Measurements from ENCODE around the gene AQP3.

The AQP3 gene

DNA sequence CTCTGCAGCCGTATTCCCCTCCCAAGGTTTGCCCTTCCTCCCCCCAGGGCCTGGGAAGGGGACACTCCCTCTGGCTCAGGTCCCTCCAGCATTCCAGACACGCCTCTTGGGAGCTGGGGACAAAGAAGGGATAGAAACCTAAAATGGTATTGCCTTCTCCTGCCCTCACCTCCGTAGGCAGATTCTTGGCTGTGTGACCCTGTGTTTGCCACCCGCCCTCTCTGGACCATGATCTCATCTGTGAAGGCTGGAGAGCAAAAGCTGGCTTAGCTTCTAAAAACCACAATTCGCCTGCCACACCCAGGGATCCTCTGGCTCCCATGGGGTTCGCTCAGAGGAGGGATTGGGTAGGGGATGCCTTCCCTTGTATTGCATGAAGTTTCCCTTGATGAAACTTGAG lies 7.7 kb downstream of the AQP3 start:
- no peak for DNase-seq (ENCODE audit: extremely low spot score)
- TF ChIP-seq CTCF (IDR thresholded peaks at IDR 0.05; ENCODE audit: control extremely low read depth, extremely low read depth, low read depth, missing control alignments): no peak
- CTCF ChIA-PET: interaction anchor here (1.1 to 3.2 kb wide), 3 partner anchors 13 to 27 kb away, joined by 4 to 15 read pairs (median 7); no protein-coding TSS in a partner anchor
- POLR2A ChIA-PET: no interaction called here

- no peak for TF ChIP-seq CTCF (IDR thresholded peaks at IDR 0.05; ENCODE audit: control extremely low read depth, extremely low read depth, low read depth, missing control alignments)
- ChIA-PET CTCF (interaction anchor here (1.1 to 6.3 kb wide), 5 partner anchors 8 to 28 kb away, joined by 4 to 30 read pairs (median 7); partner anchors contain the start of gene AQP3), POLR2A (no interaction called here)
- no peak for DNase-seq (ENCODE audit: extremely low spot score)
Measured at GRCh38 chr9:33438926-33439680, 8.3 kb downstream of the AQP3 start.

DNA sequence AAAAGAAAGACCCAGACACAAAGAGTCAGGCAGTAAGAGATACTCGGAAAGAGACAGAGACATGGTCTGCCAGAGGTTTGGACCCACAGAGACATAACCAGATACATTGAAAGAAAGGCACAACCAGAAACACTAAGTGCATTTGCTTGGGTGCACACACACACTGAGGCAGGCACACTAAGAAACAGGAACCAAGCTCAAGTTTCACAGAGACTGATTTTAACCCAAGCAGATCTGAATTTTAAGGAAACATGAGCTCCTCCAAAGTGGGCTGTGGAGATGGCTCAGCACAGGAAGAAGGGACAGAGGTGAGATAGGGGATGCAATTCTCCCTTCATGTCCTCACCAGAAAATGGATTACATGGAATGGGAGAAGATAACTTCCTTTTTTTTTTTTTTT lies 9.5 kb downstream of the AQP3 start:
- ChIA-PET CTCF (interaction anchor here (1.1 to 6.3 kb wide), 8 partner anchors 9 to 63 kb away, joined by 3 to 30 read pairs (median 6); partner anchors contain the start of gene AQP3), POLR2A (no interaction called here)
- no peak for DNase-seq (ENCODE audit: extremely low spot score)
- no peak for TF ChIP-seq CTCF (IDR thresholded peaks at IDR 0.05; ENCODE audit: control extremely low read depth, extremely low read depth, low read depth, missing control alignments)

- TF ChIP-seq CTCF (IDR thresholded peaks at IDR 0.05; ENCODE audit: control extremely low read depth, extremely low read depth, low read depth, missing control alignments): no peak
- ChIA-PET POLR2A (no interaction called here), CTCF (interaction anchor here (1.1 to 6.3 kb wide), 7 partner anchors 10 to 62 kb away, joined by 3 to 30 read pairs (median 6); partner anchors contain the start of gene AQP3)
- DNase-seq (ENCODE audit: extremely low spot score): no peak
Measured at GRCh38 chr9:33437205-33437604, 10.2 kb downstream of the AQP3 start.

GRCh38 chr9:33436445-33436844 lies 10.9 kb downstream of the AQP3 start:
- DNase-seq (ENCODE audit: extremely low spot score): no peak
- POLR2A ChIA-PET: no interaction called here
- CTCF ChIA-PET: interaction anchor here (1.5 to 6.3 kb wide), 5 partner anchors 11 to 30 kb away, joined by 4 to 30 read pairs (median 8); partner anchors contain the start of gene AQP3
- TF ChIP-seq CTCF (IDR thresholded peaks at IDR 0.05; ENCODE audit: control extremely low read depth, extremely low read depth, low read depth, missing control alignments): no peak

- no peak for TF ChIP-seq CTCF (IDR thresholded peaks at IDR 0.05; ENCODE audit: control extremely low read depth, extremely low read depth, low read depth, missing control alignments)
- ChIA-PET POLR2A (no interaction called here), CTCF (interaction anchor here (1.5 to 6.3 kb wide), 3 partner anchors 13 to 21 kb away, joined by 4 to 30 read pairs (median 22); no protein-coding TSS in a partner anchor)
- no peak for DNase-seq (ENCODE audit: extremely low spot score)
Measured at GRCh38 chr9:33435821-33436277, 11.5 kb downstream of the AQP3 start.

Data from GM10248 (cell line).